PFSK-1 (cell line): ENCODE data around the gene USP13.

Experiments
- FOXP2 ChIP-seq: optimal IDR thresholded peaks from 2 replicates; pipeline ENCODE3; 2011; ENCODE audit warnings: borderline replicate concordance, control low read depth, inconsistent platforms; ENCODE audit not compliant: insufficient read depth; ENCODE audit errors: extremely low read length, extremely low read depth
- POLR2AphosphoS5 ChIP-seq: IDR thresholded peaks from 2 replicates; pipeline ENCODE4 v1.6.1; 2012; ENCODE audit warnings: low read depth, mild to moderate bottlenecking, control low read depth, low read length, moderate library complexity
- REST ChIP-seq, 2 experiments: IDR thresholded peaks; 2 replicates each; pipeline versions ENCODE4 v1.6.1 to v1.8.0; 2011 to 2012; ENCODE audit warnings: low read depth in 2 of 2, low read length in 2 of 2, control low read depth in 1 of 2, inconsistent platforms in 1 of 2, mild to moderate bottlenecking in 1 of 2, moderate library complexity in 1 of 2; ENCODE audit not compliant: insufficient read depth in 1 of 2
- SIN3A ChIP-seq: IDR thresholded peaks from 2 replicates; pipeline ENCODE4 v1.6.1; 2012; ENCODE audit warnings: mild to moderate bottlenecking, low read length, moderate library complexity, borderline replicate concordance; ENCODE audit not compliant: insufficient read depth

DNA sequence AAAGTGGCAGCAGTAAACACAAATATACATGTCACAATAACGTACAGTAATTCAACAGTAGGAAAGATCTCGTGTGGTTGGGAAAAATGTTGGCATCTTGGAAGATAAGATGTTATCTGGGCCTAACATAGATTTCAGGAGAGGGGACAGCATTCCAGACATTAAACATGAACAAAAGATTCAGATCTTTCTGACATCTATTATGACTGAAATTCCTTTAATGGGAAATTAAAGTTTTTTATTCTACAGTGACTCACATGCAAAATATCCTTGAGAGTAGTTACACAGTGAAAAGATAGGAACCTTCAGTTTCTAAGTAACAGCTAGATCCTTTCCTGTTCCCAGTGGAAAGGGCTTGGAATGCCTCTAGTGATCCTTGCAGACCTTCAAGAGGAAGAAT lies 39.0 kb upstream of the USP13 start:
- no peak for TF ChIP-seq REST (IDR thresholded peaks at IDR 0.05; ENCODE audit: insufficient read depth in 1 of 2, low read depth in 2 of 2, low read length in 2 of 2)
- TF ChIP-seq FOXP2 = no peak
- no peak for TF ChIP-seq POLR2AphosphoS5
- no peak for TF ChIP-seq SIN3A
